ENCODE data around the gene KDM6B. TPM values are rescaled to one million over a fixed set of nuclear protein-coding genes. Genes with fewer than 3 reads are reported as not detected.

Gene KDM6B
- total RNA-seq, 1 donor from 2014 or later: 96.0 TPM

- Mint-ChIP-seq H3K9me3 (no peaks in the 10 kb centered on the region), H3K27ac (no peak overlapping the region), H3K4me3 (ENCODE audit: low read depth) (peak overlapping the region; percentile 90), H3K36me3 (ENCODE audit: low read depth) (peaks cover 53% of the 10 kb centered on the region), H3K27me3 (ENCODE audit: low read depth) (no peaks in the 10 kb centered on the region), H3K4me1 (ENCODE audit: low read depth) (peaks cover 22% of the 10 kb centered on the region)
- no peak for DNase-seq (ENCODE audit: low spot score)
- intact Hi-C loops (cut with micrococcal nuclease): no loop called here
Measured at GRCh38 chr17:7846063-7846735, 12.2 kb downstream of the KDM6B start.

GRCh38 chr17:7846765-7847661, 13.0 kb downstream of the KDM6B start:
- DNase-seq (ENCODE audit: low spot score): no peak
- H3K36me3 Mint-ChIP-seq (ENCODE audit: low read depth): peaks cover 61% of the 10 kb centered on the region
- peak overlapping the region; percentile 90 for H3K4me3 Mint-ChIP-seq (ENCODE audit: low read depth)
- peaks cover 25% of the 10 kb centered on the region for H3K4me1 Mint-ChIP-seq (ENCODE audit: low read depth)
- intact Hi-C loops (cut with micrococcal nuclease): no loop called here
- H3K27ac Mint-ChIP-seq: no peak overlapping the region
- no peaks in the 10 kb centered on the region for H3K9me3 Mint-ChIP-seq
- no peaks in the 10 kb centered on the region for H3K27me3 Mint-ChIP-seq (ENCODE audit: low read depth)

GRCh38 chr17:7848131-7848579, 14.1 kb downstream of the KDM6B start:
- Mint-ChIP-seq H3K27me3 (ENCODE audit: low read depth) (no peaks in the 10 kb centered on the region), H3K9me3 (no peaks in the 10 kb centered on the region), H3K36me3 (ENCODE audit: low read depth) (peaks cover 71% of the 10 kb centered on the region), H3K4me1 (ENCODE audit: low read depth) (peaks cover 26% of the 10 kb centered on the region), H3K4me3 (ENCODE audit: low read depth) (peak overlapping the region; percentile 30), H3K27ac (no peak overlapping the region)
- DNase-seq (ENCODE audit: low spot score): no peak
- intact Hi-C loops (cut with micrococcal nuclease): no loop called here

GRCh38 chr17:7848739-7849129, 14.7 kb downstream of the KDM6B start:
- H3K9me3 Mint-ChIP-seq: no peaks in the 10 kb centered on the region
- intact Hi-C loops (cut with micrococcal nuclease): no loop called here
- H3K36me3 Mint-ChIP-seq (ENCODE audit: low read depth): peaks cover 73% of the 10 kb centered on the region
- H3K27me3 Mint-ChIP-seq (ENCODE audit: low read depth): no peaks in the 10 kb centered on the region
- peaks cover 26% of the 10 kb centered on the region for H3K4me1 Mint-ChIP-seq (ENCODE audit: low read depth)
- no peak for DNase-seq (ENCODE audit: low spot score)
- no peak overlapping the region for H3K27ac Mint-ChIP-seq
- no peak overlapping the region for H3K4me3 Mint-ChIP-seq (ENCODE audit: low read depth)

GRCh38 chr17:7849130-7849750, 15.2 kb downstream of the KDM6B start:
- DNase-seq (ENCODE audit: low spot score): no peak
- Mint-ChIP-seq H3K9me3 (no peaks in the 10 kb centered on the region), H3K4me1 (ENCODE audit: low read depth) (peaks cover 26% of the 10 kb centered on the region), H3K27ac (no peak overlapping the region), H3K4me3 (ENCODE audit: low read depth) (peak overlapping the region; percentile 44), H3K36me3 (ENCODE audit: low read depth) (peaks cover 76% of the 10 kb centered on the region), H3K27me3 (ENCODE audit: low read depth) (no peaks in the 10 kb centered on the region)
- intact Hi-C loops (cut with micrococcal nuclease): no loop called here

GRCh38 chr17:7849751-7850504, 15.9 kb downstream of the KDM6B start:
- peak overlapping the region; percentile 44 for H3K4me3 Mint-ChIP-seq (ENCODE audit: low read depth)
- H3K9me3 Mint-ChIP-seq: no peaks in the 10 kb centered on the region
- H3K4me1 Mint-ChIP-seq (ENCODE audit: low read depth): peaks cover 26% of the 10 kb centered on the region
- peaks cover 74% of the 10 kb centered on the region for H3K36me3 Mint-ChIP-seq (ENCODE audit: low read depth)
- intact Hi-C loops (cut with micrococcal nuclease): loop anchor here (2.0 to 10.0 kb wide), 2 partner anchors 107 to 205 kb away; no protein-coding TSS in a partner anchor
- no peak for DNase-seq (ENCODE audit: low spot score)
- no peak overlapping the region for H3K27ac Mint-ChIP-seq
- H3K27me3 Mint-ChIP-seq (ENCODE audit: low read depth): no peaks in the 10 kb centered on the region

GRCh38 chr17:7850701-7851437, 16.9 kb downstream of the KDM6B start:
- H3K4me1 Mint-ChIP-seq (ENCODE audit: low read depth): peaks cover 27% of the 10 kb centered on the region
- H3K4me3 Mint-ChIP-seq (ENCODE audit: low read depth): peak overlapping the region; percentile 61
- H3K9me3 Mint-ChIP-seq: no peaks in the 10 kb centered on the region
- no peaks in the 10 kb centered on the region for H3K27me3 Mint-ChIP-seq (ENCODE audit: low read depth)
- H3K27ac Mint-ChIP-seq: no peak overlapping the region
- intact Hi-C loops (cut with micrococcal nuclease): loop anchor here (1.0 to 10.0 kb wide), 4 partner anchors 16 to 204 kb away; no protein-coding TSS in a partner anchor
- H3K36me3 Mint-ChIP-seq (ENCODE audit: low read depth): peaks cover 65% of the 10 kb centered on the region
- no peak for DNase-seq (ENCODE audit: low spot score)

- H3K36me3 Mint-ChIP-seq (ENCODE audit: low read depth): peaks cover 58% of the 10 kb centered on the region
- peak overlapping the region; percentile 61 for H3K4me3 Mint-ChIP-seq (ENCODE audit: low read depth)
- H3K4me1 Mint-ChIP-seq (ENCODE audit: low read depth): peaks cover 30% of the 10 kb centered on the region
- H3K27ac Mint-ChIP-seq: no peak overlapping the region
- DNase-seq (ENCODE audit: low spot score): peak; percentile 92
- no peaks in the 10 kb centered on the region for H3K9me3 Mint-ChIP-seq
- H3K27me3 Mint-ChIP-seq (ENCODE audit: low read depth): no peaks in the 10 kb centered on the region
- intact Hi-C loops (cut with micrococcal nuclease): loop anchor here (1.0 to 10.0 kb wide), 4 partner anchors 16 to 203 kb away; no protein-coding TSS in a partner anchor
Measured at GRCh38 chr17:7851438-7852261, 17.6 kb downstream of the KDM6B start.

GRCh38 chr17:7852262-7852670, 18.2 kb downstream of the KDM6B start:
- Mint-ChIP-seq H3K27ac (no peak overlapping the region), H3K4me3 (ENCODE audit: low read depth) (no peak overlapping the region)
- DNase-seq (ENCODE audit: low spot score): no peak

GRCh38 chr17:7852919-7853690, 19.1 kb downstream of the KDM6B start:
- no peak overlapping the region for H3K27ac Mint-ChIP-seq
- no peak overlapping the region for H3K4me3 Mint-ChIP-seq (ENCODE audit: low read depth)
- peaks cover 30% of the 10 kb centered on the region for H3K4me1 Mint-ChIP-seq (ENCODE audit: low read depth)
- no peaks in the 10 kb centered on the region for H3K27me3 Mint-ChIP-seq (ENCODE audit: low read depth)
- no peaks in the 10 kb centered on the region for H3K9me3 Mint-ChIP-seq
- H3K36me3 Mint-ChIP-seq (ENCODE audit: low read depth): peaks cover 49% of the 10 kb centered on the region
- intact Hi-C loops (cut with micrococcal nuclease): loop anchor here (10.0 kb wide), 1 partner anchor 202 kb away; no protein-coding TSS in a partner anchor
- no peak for DNase-seq (ENCODE audit: low spot score)

More at GRCh38 chr17:7852262-7852670, 18.2 kb downstream of the KDM6B start:
- Mint-ChIP-seq H3K27me3 (ENCODE audit: low read depth) (no peaks in the 10 kb centered on the region), H3K4me1 (ENCODE audit: low read depth) (peaks cover 30% of the 10 kb centered on the region), H3K9me3 (no peaks in the 10 kb centered on the region), H3K36me3 (ENCODE audit: low read depth) (peaks cover 52% of the 10 kb centered on the region)
- intact Hi-C loops (cut with micrococcal nuclease): loop anchor here (10.0 kb wide), 1 partner anchor 203 kb away; no protein-coding TSS in a partner anchor

Measured in activated T-helper 2 cell treated with anti-CD3 and anti-CD28 coated beads, Interferon-gamma antibody, Interleukin-2, Interleukin-4, amounts not matched to agents 10 μg/mL and 5 μg/mL and 100 μg/mL, durations not matched to agents 14 hours and 24 hours and 36 hours (primary cell).